HG03175 (cell line): ENCODE data around the gene TMC7.
"Not testable (repeated sequence)": the region's sequence is repeated elsewhere in the genome, so short reads cannot be mapped to it uniquely, and the experiment has no call there.

ENCODE experiments used
- ATAC-seq: cut with Tn5 transposase; IDR thresholded peaks from one replicate; pipeline ENCODE4 v1.9.1; 2021; ENCODE audit warnings: mild to moderate bottlenecking, moderate library complexity; ENCODE audit not compliant: unreplicated experiment

Gene TMC7

GRCh38 chr16:18983565-18984434, at the start of gene TMC7:
TMC7 (plus strand) TSS chr16:18983934; CDS start chr16:18984064, 130 bp downstream.
- no peak for ATAC-seq

DNA sequence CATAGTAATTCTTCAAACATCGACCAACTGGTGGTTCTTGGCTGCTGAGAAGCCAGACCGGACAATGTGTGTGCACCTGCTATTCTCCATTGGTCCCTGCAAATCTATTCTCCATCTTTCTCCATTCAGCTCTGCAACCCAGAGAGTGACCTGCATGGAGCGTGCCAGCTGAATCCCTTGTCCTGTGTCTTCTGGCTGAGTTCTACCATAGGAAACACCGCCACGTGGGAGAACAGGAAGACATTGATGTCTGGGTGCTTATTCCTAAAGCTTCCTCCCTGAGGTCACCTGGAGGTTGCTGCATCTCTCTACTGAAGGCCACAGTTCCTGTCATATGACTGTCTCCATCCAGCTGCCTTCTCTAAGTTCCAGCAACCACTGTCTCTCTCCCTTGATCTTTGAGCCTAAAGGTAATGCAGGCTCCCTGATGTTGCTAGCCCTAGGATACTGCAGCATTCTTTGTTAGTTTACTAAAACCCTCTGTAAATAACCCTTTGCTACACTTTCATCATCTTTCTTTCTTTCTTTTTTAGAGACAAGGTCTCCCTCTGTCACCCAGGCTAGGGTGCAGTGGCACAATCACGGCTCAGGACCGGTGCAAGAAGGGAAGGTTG, 46.9 kb upstream of the TMC7 start:
- ATAC-seq, result no peak

DNA sequence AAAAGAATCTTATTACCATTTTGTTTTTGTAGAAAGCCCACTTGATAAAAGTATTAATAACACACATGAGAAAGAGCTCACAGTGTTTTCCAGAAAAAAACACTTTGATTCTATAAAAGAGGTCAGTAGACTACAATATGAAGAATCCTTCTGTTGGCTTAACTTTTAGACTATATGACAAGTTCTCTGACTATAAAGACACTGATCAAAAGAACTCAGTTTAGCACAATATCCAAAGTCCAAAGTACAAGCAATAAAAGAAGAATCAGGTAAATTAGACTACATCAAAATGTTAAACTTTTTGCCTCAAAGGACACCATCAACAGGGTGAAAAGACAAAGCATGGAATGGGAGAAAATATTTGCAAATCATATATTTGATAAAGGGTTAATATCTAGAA, 46.3 kb upstream of the TMC7 start:
- no peak for ATAC-seq

GRCh38 chr16:18938986-18939385, 44.7 kb upstream of the TMC7 start:
- no peak for ATAC-seq

- no peak for ATAC-seq
Measured at GRCh38 chr16:18941471-18941870, 42.3 kb upstream of the TMC7 start.

DNA sequence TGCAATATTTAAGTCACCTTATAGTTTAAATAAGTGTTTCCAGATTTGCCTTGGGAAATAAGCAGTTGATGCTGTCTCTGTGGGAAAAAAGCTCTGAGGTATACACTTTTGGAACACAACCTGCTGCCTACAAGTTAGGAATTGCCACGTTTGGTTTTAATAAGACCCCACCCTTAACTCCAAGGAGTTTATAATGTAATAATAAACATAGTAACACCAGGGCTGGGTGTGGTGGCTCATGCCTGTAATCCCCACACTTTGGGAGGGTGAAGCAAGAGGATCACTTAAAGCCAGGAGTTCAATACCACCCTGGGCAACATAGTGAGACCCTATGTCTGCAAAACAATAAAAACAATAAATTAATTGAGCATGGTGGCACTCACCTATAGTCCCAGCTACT, 41.7 kb upstream of the TMC7 start:
- no peak for ATAC-seq

DNA sequence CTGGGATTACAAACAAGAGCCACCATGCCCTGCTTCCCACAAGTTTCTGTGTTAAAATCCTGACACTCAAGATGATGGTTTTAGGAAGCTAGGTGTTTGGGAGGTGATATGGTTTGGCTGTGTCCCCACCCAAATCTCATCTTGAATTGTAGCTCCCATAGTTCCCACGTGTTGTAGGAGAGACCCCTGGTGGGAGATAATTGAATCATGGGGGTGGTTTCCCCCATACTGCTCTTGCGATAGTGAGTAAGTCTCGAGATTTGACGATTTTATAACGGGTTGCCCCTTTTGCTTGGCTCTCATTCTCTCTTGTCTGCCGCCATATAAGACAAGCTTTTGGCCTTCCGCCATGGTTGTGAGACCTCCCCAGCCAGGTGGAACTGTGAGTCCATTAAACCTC, 40.3 kb upstream of the TMC7 start:
- no peak for ATAC-seq

DNA sequence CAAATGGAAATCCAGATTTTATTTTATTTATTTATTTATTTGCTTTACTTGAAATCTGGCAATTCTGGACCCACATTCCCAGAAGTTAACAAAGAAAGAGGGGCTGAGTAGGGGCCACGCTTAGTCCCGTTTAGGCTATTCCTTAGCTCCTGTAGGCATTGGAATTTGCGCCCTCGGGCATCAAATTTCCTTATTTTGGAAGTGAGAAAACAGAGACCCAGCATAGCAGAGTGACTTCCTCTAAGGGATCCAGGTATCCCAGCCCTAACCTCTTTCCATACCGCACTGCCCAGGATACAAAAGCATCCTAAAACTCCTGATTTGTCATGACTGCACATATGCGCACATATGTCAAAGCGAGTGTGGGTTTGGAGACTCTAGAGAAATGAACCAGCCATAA, 38.5 kb upstream of the TMC7 start:
- no peak for ATAC-seq

DNA sequence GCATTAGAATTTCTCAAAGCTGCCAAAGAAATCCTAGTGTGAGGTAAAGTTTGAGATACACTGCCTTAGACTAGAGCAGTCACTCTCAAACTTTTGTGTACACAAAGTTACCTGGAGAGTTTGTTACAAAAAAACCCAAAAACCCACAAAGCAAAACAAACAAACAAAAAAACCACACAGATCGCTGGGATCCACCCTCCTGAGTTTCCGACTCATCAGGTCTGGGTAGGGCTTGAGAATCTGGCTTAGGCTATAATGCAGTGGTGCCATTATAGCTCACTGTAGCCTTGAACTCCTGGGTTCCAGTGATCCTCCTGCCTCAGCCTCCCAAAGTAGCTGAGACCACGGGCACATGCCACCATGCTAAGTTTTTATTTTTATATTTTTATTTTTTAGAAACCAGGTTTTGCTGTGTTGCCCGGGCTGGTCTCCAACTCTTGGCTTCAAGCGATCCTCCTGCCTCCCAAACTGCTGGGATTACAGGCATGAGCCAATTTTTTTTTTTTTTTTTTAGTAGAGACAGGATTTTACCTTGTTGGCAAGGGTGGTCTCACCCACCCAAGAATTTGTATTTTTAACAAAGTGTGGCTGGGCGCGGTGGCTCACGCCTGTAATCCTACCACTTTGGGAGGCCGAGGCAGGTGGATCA, 35.2 kb upstream of the TMC7 start:
- no peak for ATAC-seq

DNA sequence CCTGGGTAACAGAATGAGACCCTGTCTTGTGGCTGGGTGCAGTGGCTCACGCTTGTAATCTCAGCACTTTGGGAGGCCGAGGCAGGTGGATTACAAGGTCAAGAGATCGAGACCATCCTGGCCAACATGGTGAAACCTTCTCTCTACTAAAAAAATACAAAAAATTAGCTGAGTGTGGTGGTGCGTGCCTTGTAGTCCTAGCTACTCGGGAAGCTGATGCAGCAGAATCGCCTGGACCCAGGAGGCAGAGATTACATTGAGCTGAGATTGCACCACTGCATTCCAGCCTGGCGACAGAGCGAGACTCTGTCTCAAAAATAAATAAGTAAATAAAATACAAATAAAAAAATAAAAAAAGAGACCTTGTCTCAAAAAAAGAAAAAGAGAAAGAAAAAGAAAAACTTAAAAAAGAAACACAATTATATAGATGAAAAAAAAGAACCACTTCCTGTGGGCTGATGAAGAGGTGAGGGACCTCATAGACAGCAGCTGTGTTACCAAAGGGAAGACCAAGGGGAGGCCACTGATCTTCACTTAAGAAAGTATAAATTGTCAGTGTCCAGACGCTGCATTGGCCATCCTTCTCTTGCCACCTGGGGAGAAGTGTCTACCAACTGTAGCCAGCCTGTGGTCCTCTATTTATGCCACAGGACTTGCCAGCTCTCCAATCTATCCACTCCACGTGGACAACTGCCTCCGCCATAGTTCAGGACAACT, 33.1 kb upstream of the TMC7 start:
- no peak for ATAC-seq

GRCh38 chr16:18953547-18953946, 30.2 kb upstream of the TMC7 start:
- ATAC-seq, result no peak

GRCh38 chr16:18955874-18956580, 27.7 kb upstream of the TMC7 start:
- not testable (repeated sequence) for ATAC-seq

DNA sequence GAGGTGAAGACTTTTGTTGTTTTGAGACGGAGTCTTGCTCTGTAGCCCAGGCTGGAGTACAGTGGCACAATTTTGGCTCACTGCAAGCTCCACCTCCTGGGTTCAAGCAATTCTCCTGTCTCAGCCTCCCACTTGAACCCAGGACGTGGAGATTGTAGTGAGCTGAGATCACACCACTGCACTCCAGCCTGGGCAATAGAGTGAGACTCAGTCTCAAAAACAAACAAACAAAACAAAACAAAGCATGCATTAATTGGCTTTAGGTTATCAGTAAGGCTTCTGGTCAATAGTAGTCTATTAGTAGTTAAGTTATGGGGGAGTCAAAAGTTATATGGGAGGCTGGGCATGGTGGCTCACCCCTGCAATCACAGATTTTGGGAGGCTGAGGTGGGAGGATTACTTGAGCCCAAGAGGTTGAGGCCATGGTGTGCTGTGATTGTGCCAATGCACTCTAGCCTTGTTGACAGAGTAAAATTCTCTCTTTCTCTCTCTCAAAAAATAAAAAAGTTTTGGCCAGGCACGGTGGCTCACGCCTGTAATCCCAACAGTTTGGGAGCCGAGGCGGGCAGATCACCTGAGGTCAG, 27.0 kb upstream of the TMC7 start:
- not testable (repeated sequence) for ATAC-seq

DNA sequence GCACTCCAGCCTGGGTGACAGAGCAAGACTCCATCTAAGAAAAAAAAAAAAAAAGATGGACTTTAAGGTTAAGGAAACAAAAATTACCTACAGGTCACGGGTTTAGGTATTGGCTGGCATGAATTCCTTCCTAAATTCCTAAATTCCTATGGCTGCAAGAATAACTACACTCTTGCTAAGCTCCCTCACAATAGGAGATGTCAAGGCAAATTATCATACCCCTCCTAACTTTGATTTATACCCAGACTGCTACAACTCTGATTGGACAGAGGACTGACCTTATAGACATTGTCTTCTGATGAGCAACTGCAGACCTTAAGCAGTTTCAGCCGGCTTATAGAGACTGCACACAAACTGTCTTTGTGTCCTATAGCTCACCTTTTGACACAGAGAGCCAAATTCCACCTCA, 25.1 kb upstream of the TMC7 start:
- ATAC-seq, result no peak

DNA sequence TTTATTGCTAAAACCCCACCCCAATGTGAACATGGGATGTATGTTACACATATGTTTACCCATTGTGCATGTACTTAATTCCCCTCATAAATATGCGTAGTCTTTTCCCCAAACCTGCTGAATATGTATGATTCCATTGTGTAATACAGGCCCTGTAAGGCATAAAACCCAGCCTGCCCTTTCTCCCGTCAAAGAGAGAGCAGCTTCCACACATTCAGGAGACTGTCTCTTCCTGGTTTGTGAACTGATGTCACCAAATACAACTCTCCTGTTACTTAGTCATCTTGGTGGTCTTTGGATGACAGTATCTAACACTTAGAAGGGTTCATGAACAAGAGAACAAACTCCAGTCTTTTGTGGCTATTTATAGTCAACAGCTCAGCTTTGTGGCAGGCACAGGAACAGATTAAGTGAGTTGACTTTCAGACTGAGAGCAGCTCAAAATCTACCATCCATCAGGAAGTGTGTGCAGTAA, 24.7 kb upstream of the TMC7 start:
- ATAC-seq, result no peak

DNA sequence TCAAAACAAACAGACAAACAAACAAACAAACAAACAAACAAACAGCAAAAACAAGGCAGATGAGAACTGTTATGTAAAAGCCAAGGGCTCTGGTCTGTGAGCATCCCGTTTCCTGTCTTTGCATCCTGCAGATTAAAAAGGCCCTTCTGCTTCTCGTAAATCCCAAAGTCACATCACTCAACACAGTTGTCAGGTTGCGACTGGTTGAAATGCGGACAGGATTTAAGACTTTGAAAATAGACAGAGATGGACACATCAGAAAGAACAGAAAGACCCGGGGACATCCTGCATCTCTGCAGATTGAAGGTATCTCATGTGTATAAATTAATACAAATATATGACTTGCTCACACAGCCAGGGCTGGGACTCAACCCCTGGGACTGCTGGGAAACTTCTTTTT, 18.2 kb upstream of the TMC7 start:
- no peak for ATAC-seq

DNA sequence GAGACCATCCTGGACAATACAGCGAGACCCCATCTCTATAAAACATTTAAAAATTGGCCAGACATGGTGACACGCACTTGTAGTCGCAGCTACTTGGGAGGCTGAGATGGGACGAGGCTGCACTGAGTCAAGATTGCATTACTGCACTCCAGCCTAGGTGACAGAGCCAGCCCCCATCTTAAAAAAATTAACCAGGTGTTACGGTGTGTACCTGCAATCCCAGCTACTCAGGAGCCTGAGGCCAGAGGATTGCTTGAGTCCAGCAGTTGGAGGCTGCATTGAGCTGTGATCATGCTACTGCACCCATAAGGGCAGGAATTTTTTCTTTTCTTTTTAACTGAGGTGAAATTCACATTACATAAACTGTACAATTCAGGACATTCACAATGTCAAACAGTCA, 16.9 kb upstream of the TMC7 start:
- no peak for ATAC-seq

GRCh38 chr16:18969050-18969854, 14.5 kb upstream of the TMC7 start:
- ATAC-seq, result no peak

- ATAC-seq, result no peak
Measured at GRCh38 chr16:18969855-18970240, 13.9 kb upstream of the TMC7 start.
